H9 (cell line): ENCODE results near the gene PSTPIP1. TPM values are rescaled to one million over a fixed set of nuclear protein-coding genes. Genes with fewer than 3 reads are reported as not detected.

Experiments used
- DNase-seq: peaks from one replicate; pipeline ENCODE4 v3.0.0-alpha.2; 2017
- H2AFZ ChIP-seq: one replicate; pipeline ENCODE4 v1.6.1; 2013; ENCODE audit warnings: mild to moderate bottlenecking, low read length, control low read depth, moderate library complexity
- H2AK5ac ChIP-seq: 2 replicates; pipeline ENCODE4 v1.6.1; 2013; ENCODE audit warnings: low read length, control low read depth, mixed read lengths; ENCODE audit not compliant: insufficient read length
- H2BK120ac ChIP-seq: one replicate; pipeline ENCODE4 v1.6.1; 2013; ENCODE audit warnings: low read depth, mild to moderate bottlenecking, low read length, control low read depth, inconsistent platforms; ENCODE audit not compliant: poor library complexity, severe bottlenecking
- H2BK12ac ChIP-seq: 2 replicates; pipeline ENCODE4 v1.6.1; 2013; ENCODE audit warnings: low read length, control low read depth, mixed read lengths, low read depth; ENCODE audit not compliant: insufficient read length
- H2BK15ac ChIP-seq: 2 replicates; pipeline ENCODE4 v1.6.1; 2013; ENCODE audit warnings: low read depth, low read length, control low read depth
- H2BK20ac ChIP-seq: one replicate; pipeline ENCODE4 v1.6.1; 2013; ENCODE audit warnings: low read depth, mild to moderate bottlenecking, low read length, control low read depth, inconsistent platforms; ENCODE audit not compliant: poor library complexity, severe bottlenecking
- H2BK5ac ChIP-seq: 2 replicates; pipeline ENCODE4 v1.6.1; 2013; ENCODE audit warnings: low read length, control low read depth, mixed read lengths; ENCODE audit not compliant: insufficient read length
- H3K14ac ChIP-seq: 2 replicates; pipeline ENCODE4 v1.6.1; 2013; ENCODE audit warnings: low read length, control low read depth; ENCODE audit not compliant: insufficient read depth
- H3K18ac ChIP-seq: 2 replicates; pipeline ENCODE4 v1.6.1; 2013; ENCODE audit warnings: low read depth, mild to moderate bottlenecking, mixed read lengths, low read length, control low read depth; ENCODE audit not compliant: insufficient read length
- H3K23ac ChIP-seq: 2 replicates; pipeline ENCODE4 v1.6.1; 2013; ENCODE audit warnings: low read length, control low read depth, mixed read lengths, low read depth; ENCODE audit not compliant: insufficient read length
- H3K23me2 ChIP-seq: 2 replicates; pipeline ENCODE4 v1.6.1; 2013; ENCODE audit warnings: low read depth, mild to moderate bottlenecking, mixed read lengths, low read length, control low read depth; ENCODE audit not compliant: insufficient read length, poor library complexity, severe bottlenecking
- H3K27ac ChIP-seq: 2 replicates; pipeline ENCODE4 v1.5.1; 2013; ENCODE audit warnings: low read length, control low read depth, mixed read lengths, low read depth; ENCODE audit not compliant: insufficient read length
- H3K27me3 ChIP-seq: 2 replicates; pipeline ENCODE4 v1.6.1; 2013; ENCODE audit warnings: low read length, control low read depth, inconsistent platforms; ENCODE audit not compliant: insufficient read depth
- H3K4ac ChIP-seq: 2 replicates; pipeline ENCODE4 v1.6.1; 2013; ENCODE audit warnings: low read depth, mild to moderate bottlenecking, control low read depth, inconsistent platforms, low read length, moderate library complexity
- H3K4me1 ChIP-seq: 2 replicates; pipeline ENCODE4 v1.6.1; 2013; ENCODE audit warnings: low read length, control low read depth, inconsistent platforms; ENCODE audit not compliant: insufficient read depth
- H3K4me2 ChIP-seq: 2 replicates; pipeline ENCODE4 v1.6.1; 2013; ENCODE audit warnings: low read length, control low read depth, mixed read lengths; ENCODE audit not compliant: insufficient read length, insufficient read depth
- H3K56ac ChIP-seq: 2 replicates; pipeline ENCODE4 v1.6.1; 2013; ENCODE audit warnings: low read depth, mild to moderate bottlenecking, mixed read lengths, low read length, control low read depth; ENCODE audit not compliant: insufficient read length
- H3K79me1 ChIP-seq: 2 replicates; pipeline ENCODE4 v1.6.1; 2013; ENCODE audit warnings: low read depth, mild to moderate bottlenecking, moderate library complexity, low read length, control low read depth, inconsistent platforms; ENCODE audit not compliant: insufficient read depth, poor library complexity, severe bottlenecking
- H3K79me2 ChIP-seq: 2 replicates; pipeline ENCODE4 v1.6.1; 2013; ENCODE audit warnings: low read length, control low read depth, inconsistent platforms; ENCODE audit not compliant: insufficient read depth
- H3K9ac ChIP-seq: 2 replicates; pipeline ENCODE4 v1.6.1; 2013; ENCODE audit warnings: low read length, control low read depth, mixed read lengths; ENCODE audit not compliant: insufficient read length; ENCODE audit errors: extremely low read depth
- H3K9me3 ChIP-seq: one replicate; pipeline ENCODE4 v1.6.1; 2013; ENCODE audit warnings: low read depth, low read length, inconsistent platforms; ENCODE audit not compliant: control insufficient read depth
- H3T11ph ChIP-seq: one replicate; pipeline ENCODE4 v1.6.1; 2013; ENCODE audit warnings: mild to moderate bottlenecking, low read length, control low read depth, inconsistent platforms
- H4K20me1 ChIP-seq: one replicate; pipeline ENCODE4 v1.6.1; 2013; ENCODE audit not compliant: control insufficient read depth, insufficient read length, insufficient read depth
- H4K5ac ChIP-seq: 2 replicates; pipeline ENCODE4 v1.6.1; 2013; ENCODE audit warnings: low read depth, mild to moderate bottlenecking, mixed read lengths, low read length, control low read depth; ENCODE audit not compliant: insufficient read length
- H4K8ac ChIP-seq: replicated peaks from 2 replicates; pipeline ENCODE4 v1.6.1; 2013; ENCODE audit warnings: low read length, control low read depth, mixed read lengths, low read depth; ENCODE audit not compliant: insufficient read length
- H4K91ac ChIP-seq: 2 replicates; pipeline ENCODE4 v1.6.1; 2013; ENCODE audit warnings: low read depth, mild to moderate bottlenecking, moderate library complexity, mixed read lengths, low read length, control low read depth; ENCODE audit not compliant: insufficient read length
- H3K27ac Mint-ChIP-seq, 3 experiments: 2 replicates in 2 of 3; 3 replicates in 1 of 3; pipeline ENCODE4 v1.8.0; 2020 to 2021; ENCODE audit warnings: mixed read lengths in 3 of 3, mild to moderate bottlenecking in 1 of 3, moderate library complexity in 1 of 3
- H3K27me3 Mint-ChIP-seq: 2 replicates; pipeline ENCODE4 v1.8.0; 2021; ENCODE audit warnings: low read depth, mild to moderate bottlenecking, moderate library complexity, mixed read lengths
- H3K36me3 Mint-ChIP-seq, 3 experiments: 2 replicates in 2 of 3; 3 replicates in 1 of 3; pipeline ENCODE4 v1.8.0; 2020 to 2021; ENCODE audit warnings: low read depth in 3 of 3, mixed read lengths in 3 of 3; ENCODE audit not compliant: insufficient read depth in 1 of 3
- H3K4me1 Mint-ChIP-seq, 2 experiments: 2 replicates each; pipeline ENCODE4 v1.8.0; 2020; ENCODE audit warnings: mixed read lengths in 2 of 2
- H3K4me3 Mint-ChIP-seq, 2 experiments: 2 replicates in 1 of 2; 3 replicates in 1 of 2; pipeline ENCODE4 v1.8.0; 2020 to 2021; ENCODE audit warnings: mild to moderate bottlenecking in 2 of 2, mixed read lengths in 2 of 2, moderate library complexity in 1 of 2
- H3K9me3 Mint-ChIP-seq, 2 experiments: 2 replicates in 1 of 2; 3 replicates in 1 of 2; pipeline ENCODE4 v1.8.0; 2020; ENCODE audit warnings: mild to moderate bottlenecking in 2 of 2, mixed read lengths in 2 of 2, moderate library complexity in 1 of 2
- CTCF ChIP-seq: fragments of 200-600 bp; sonication (generic); conservative IDR thresholded peaks from 3 replicates; pipeline ENCODE4 v1.8.0; 2021; ENCODE audit warnings: antibody characterized with exemption, mild to moderate bottlenecking
- WGBS: extraction: QIAGEN DNeasy Blood & Tissue Kit; methylation state at CpG from one replicate; pipeline ENCODE4 v1.1.7; 2013; ENCODE audit warnings: missing lambda C conversion rate, low lambda C conversion rate, mixed read lengths; ENCODE audit not compliant: insufficient read length; ENCODE audit errors: extremely low coverage; 5-methylcytosine and 5-hydroxymethylcytosine counted together
- total RNA-seq: library from RNA; stranded (reverse); gene quantifications from 2 replicates; pipeline ENCODE4 v1.2.1, GENCODE V29; 2021

Gene PSTPIP1
- total RNA-seq, 1 experiment from 2014 or later = 1.8 TPM

GRCh38 chr15:77042245-77042919 lies 47.5 kb downstream of the PSTPIP1 start:
- WGBS = no CpG with 5 or more reads among the region's 8 CpGs
- H3K4me3 Mint-ChIP-seq = no peak overlapping the region
- Histone ChIP-seq H2BK12ac (no peak overlapping the region), H3K27me3 (no peaks in the 10 kb centered on the region), H2BK15ac (no peak overlapping the region), H3K9ac (no peak overlapping the region), H4K91ac (no peak overlapping the region), H3K14ac (no peak overlapping the region), H3K4ac (no peak overlapping the region), H4K8ac (no peak overlapping the region), H2BK5ac (no peak overlapping the region), H2AK5ac (no peak overlapping the region), H3K23me2 (no peaks in the 10 kb centered on the region), H3K4me2 (no peak overlapping the region), H3K4me1 (no peaks in the 10 kb centered on the region), H3K27ac (no peak overlapping the region), H3K9me3 (no peaks in the 10 kb centered on the region), H4K5ac (no peak overlapping the region), H3K18ac (no peak overlapping the region), H3K79me1 (no peaks in the 10 kb centered on the region), H3K79me2 (no peaks in the 10 kb centered on the region), H3K56ac (no peak overlapping the region), H2BK20ac (no peak overlapping the region), H2BK120ac (no peak overlapping the region), H3K23ac (no peak overlapping the region), H4K20me1 (no peaks in the 10 kb centered on the region), H3T11ph (no peak overlapping the region), H2AFZ (no peak overlapping the region)
- H3K27ac Mint-ChIP-seq = peak overlapping the region in 1 of 3 experiments; percentile 15; a peak in 1 of 7 replicates
- H3K27me3 Mint-ChIP-seq = peaks cover 3% of the 10 kb centered on the region; the same call in 1 of the 2 replicates
- H3K36me3 Mint-ChIP-seq = peaks cover 28 to 63% (median 60%) of the 10 kb centered on the region in 3 experiments
- DNase-seq = no peak
- peaks cover 13% of the 10 kb centered on the region in 2 experiments for H3K9me3 Mint-ChIP-seq
- TF ChIP-seq CTCF = no peak
- no peaks in the 10 kb centered on the region for H3K4me1 Mint-ChIP-seq
